HG02885 (cell line): ENCODE results near the gene RFTN1.

Source experiments
- ATAC-seq: cut with Tn5 transposase; IDR thresholded peaks from one replicate; pipeline ENCODE4 v1.9.1; 2021; ENCODE audit warnings: mild to moderate bottlenecking; ENCODE audit not compliant: unreplicated experiment, poor library complexity

The RFTN1 gene

GRCh38 chr3:16509721-16510619, 3.5 kb downstream of the RFTN1 start:
- ATAC-seq = peak; percentile 21

GRCh38 chr3:16508591-16508995, 4.9 kb downstream of the RFTN1 start:
- peak; percentile 21 for ATAC-seq

GRCh38 chr3:16508243-16508578, 5.3 kb downstream of the RFTN1 start:
- no peak for ATAC-seq

GRCh38 chr3:16507578-16508242, 5.8 kb downstream of the RFTN1 start:
- ATAC-seq = no peak

GRCh38 chr3:16506884-16507577, 6.5 kb downstream of the RFTN1 start:
- ATAC-seq = no peak

- ATAC-seq = no peak
Measured at GRCh38 chr3:16506451-16506850, 7.0 kb downstream of the RFTN1 start.

GRCh38 chr3:16504692-16505091, 8.8 kb downstream of the RFTN1 start:
- no peak for ATAC-seq

GRCh38 chr3:16504242-16504641, 9.3 kb downstream of the RFTN1 start:
- peak; percentile 86 for ATAC-seq

- ATAC-seq = no peak
Measured at GRCh38 chr3:16503191-16503776, 10.2 kb downstream of the RFTN1 start.

GRCh38 chr3:16502347-16502908, 11.1 kb downstream of the RFTN1 start:
- no peak for ATAC-seq

GRCh38 chr3:16501376-16501775, 12.1 kb downstream of the RFTN1 start:
- no peak for ATAC-seq

GRCh38 chr3:16500911-16501310, 12.6 kb downstream of the RFTN1 start:
- ATAC-seq = no peak

GRCh38 chr3:16500093-16500492, 13.4 kb downstream of the RFTN1 start:
- ATAC-seq = no peak

- no peak for ATAC-seq
Measured at GRCh38 chr3:16499351-16499750, 14.1 kb downstream of the RFTN1 start.

- ATAC-seq = peak; percentile 45
Measured at GRCh38 chr3:16498130-16498890, 15.2 kb downstream of the RFTN1 start.

GRCh38 chr3:16496408-16497222, 16.9 kb downstream of the RFTN1 start:
- peak; percentile 67 for ATAC-seq

- peak; percentile 24 for ATAC-seq
Measured at GRCh38 chr3:16496008-16496407, 17.5 kb downstream of the RFTN1 start.

- no peak for ATAC-seq
Measured at GRCh38 chr3:16494814-16495431, 18.6 kb downstream of the RFTN1 start.
